ENCODE results near the gene SORD.
"Not testable (repeated sequence)": the region's sequence is repeated elsewhere in the genome, so short reads cannot be mapped to it uniquely, and the experiment has no call there.

The SORD gene

GRCh38 chr15:45025627-45026026, 2.6 kb downstream of the SORD start:
- not testable (repeated sequence) for DNase-seq

GRCh38 chr15:45026651-45027190, 3.7 kb downstream of the SORD start:
- no peak for DNase-seq

- no peak for DNase-seq
Measured at GRCh38 chr15:45027220-45027619, 4.2 kb downstream of the SORD start.

DNA sequence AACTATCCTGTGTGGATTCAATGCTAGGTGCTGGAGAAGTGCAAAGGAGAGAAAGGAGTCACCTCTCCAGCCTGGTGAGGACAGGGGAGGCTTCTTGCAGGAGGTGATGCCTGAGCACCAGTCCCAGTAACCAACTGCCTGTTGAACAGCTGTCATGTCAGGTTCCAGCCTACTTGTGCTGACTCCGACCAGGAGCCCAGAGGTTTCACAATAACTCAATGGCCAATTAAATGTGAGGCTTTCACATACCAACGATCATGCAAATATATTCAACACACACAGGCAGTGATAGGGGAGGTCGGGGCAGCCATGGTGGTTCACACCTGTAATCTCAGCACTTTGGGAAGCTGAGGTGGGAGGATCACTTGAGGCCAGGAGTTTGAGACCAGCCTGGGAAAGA, 7.7 kb downstream of the SORD start:
- DNase-seq: no peak

DNA sequence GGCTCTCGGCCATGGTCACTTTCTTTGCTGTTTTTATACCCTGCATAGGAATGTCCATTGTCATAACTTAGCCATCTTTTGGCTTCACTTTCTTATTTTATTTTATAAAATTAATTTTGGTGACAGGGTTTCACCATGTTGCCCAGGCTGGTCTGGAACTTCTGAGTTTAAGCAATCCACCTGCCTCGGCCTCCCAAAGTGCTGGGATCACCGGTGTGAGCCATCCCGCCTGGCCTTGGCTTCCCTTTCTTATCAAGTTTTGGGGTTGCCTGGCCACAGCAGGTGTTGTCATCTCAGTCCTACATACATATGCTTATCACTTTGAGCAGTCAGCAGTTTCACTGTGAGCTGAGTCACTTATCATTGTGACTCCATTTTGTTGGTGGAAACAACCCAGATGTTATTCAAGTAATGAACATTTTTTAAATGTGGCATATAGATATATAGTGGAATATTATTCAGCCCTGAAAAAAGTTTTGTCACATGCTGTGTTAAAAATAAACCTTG, 8.6 kb downstream of the SORD start:
- not testable (repeated sequence) for DNase-seq

GRCh38 chr15:45032501-45032900, 9.5 kb downstream of the SORD start:
- DNase-seq: not testable (repeated sequence)

- not testable (repeated sequence) for DNase-seq
Measured at GRCh38 chr15:45034087-45034486, 11.1 kb downstream of the SORD start.

DNA sequence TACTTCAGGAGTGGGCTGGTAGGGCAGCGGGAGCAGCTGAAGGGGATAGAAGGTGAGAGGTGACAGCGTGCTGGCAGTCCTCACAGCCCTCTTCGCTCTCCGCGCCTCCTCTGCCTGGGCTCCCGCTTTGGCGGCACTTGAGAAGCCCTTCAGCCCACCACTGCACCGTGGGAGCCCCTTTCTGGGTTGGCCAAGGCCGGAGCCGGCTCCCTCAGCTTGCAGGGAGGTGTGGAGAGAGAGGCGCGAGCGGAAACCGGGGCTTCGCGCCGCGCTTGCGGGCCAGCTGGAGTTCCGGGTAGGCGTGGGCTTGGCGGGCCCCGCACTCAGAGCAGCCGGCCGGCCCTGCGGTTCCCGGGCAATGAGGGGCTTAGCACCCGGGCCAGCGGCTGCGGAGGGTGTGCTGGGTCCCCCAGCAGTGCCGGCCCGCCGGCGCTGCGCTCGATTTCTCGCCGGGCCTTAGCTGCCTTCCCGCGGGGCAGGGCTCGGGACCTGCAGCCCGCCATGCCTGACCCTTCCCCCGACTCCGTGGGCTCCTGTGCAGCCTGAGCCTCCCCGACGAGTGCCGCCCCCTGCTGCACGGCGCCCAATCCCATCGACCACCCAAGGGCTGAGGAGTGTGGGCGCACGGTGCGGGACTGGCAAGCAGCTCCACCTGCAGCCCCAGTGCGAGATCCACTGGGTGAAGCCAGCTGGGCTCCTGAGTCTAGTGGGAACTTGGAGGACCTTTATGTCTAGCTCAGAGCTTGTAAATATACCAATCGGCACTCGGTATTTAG, 11.8 kb downstream of the SORD start:
- DNase-seq: not testable (repeated sequence)

GRCh38 chr15:45036812-45037781, 14.1 kb downstream of the SORD start:
- DNase-seq: peak; percentile 71 to 74

GRCh38 chr15:45037936-45038335, 14.9 kb downstream of the SORD start:
- DNase-seq: no peak

- DNase-seq: not testable (repeated sequence)
Measured at GRCh38 chr15:45040396-45040795, 17.4 kb downstream of the SORD start.

GRCh38 chr15:45041538-45041937, 18.5 kb downstream of the SORD start:
- not testable (repeated sequence) for DNase-seq

- DNase-seq: not testable (repeated sequence)
Measured at GRCh38 chr15:45042859-45043258, 19.9 kb downstream of the SORD start.

GRCh38 chr15:45044270-45044669, 21.3 kb downstream of the SORD start:
- not testable (repeated sequence) for DNase-seq

DNA sequence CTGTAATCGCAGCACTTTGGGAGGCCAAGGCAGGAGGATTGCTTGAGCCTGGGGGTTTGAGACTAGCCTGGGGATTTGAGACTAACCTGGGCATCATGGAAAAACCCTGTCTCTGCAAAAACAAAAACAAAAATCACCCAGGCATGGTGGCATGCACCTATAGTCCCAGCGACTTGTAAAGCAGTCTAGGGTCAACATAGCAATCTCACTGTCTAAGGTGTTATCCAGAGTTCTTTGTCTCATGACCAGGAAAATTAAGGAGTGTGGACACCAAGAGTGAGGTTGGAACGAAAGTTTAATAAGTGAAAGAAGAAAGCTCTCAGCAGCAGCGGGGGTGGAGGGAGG, 25.4 kb downstream of the SORD start:
- not testable (repeated sequence) for DNase-seq

DNA sequence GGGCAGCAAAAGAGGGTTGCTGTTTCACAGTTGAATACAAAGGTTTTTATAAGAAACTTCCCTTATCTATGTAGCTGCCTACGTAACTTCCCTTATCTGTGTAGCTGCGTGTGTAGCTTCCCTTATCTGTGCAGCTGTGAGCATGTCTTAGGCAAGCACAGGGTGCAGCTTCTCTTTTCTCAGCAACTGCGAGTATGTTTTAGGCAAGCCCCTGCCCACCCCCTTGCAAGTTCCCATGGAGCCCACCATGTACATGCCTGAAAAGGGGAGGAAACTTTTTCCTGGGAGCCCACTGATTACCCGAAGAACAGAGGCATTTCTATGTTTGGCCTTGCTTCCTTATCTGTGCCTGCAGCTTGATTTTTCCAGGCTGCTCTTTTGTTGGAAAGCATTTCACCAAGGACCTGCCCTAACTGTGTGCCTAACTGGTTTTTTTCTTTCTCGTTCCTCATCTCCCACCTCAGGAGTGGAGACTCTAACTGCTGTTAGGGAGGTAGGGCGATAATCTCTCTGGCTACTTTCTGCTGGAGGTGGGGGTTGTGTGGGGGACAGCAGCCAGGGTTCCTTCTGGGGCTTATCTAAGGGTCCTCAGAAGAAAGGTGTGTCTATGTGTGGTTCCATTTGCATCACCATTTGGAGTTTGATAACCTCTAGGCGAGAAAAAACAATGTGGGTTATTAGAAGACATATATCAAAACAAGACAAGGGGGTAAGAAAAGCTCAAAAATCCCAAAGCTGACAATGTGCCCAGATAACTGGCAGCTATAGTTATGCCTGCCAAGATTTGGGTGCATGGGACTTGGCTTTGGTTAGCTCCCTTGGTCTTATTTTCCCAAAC, 26.0 kb downstream of the SORD start:
- DNase-seq: peak; percentile 6 to 77

DNA sequence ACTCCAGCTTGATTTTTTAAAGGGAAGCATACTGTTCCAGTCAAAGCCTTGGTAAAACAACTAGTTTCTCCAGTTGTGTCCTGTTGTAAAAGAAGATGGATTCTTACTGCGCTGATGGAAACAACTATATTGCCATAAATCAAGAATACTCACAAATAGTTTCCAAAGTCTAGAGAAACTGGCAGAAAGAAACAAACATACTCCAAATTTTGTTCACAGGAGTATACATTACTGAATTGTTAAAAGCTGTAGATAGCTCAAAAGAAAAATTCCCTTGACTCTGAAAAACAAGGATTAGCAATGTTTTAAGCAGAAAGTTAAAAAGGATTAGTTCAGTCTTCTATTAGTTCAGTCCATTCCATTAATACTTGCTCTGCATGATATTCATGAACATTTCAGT, 27.6 kb downstream of the SORD start:
- DNase-seq: no peak

- not testable (repeated sequence) for DNase-seq
Measured at GRCh38 chr15:45052676-45053075, 29.7 kb downstream of the SORD start.

DNA sequence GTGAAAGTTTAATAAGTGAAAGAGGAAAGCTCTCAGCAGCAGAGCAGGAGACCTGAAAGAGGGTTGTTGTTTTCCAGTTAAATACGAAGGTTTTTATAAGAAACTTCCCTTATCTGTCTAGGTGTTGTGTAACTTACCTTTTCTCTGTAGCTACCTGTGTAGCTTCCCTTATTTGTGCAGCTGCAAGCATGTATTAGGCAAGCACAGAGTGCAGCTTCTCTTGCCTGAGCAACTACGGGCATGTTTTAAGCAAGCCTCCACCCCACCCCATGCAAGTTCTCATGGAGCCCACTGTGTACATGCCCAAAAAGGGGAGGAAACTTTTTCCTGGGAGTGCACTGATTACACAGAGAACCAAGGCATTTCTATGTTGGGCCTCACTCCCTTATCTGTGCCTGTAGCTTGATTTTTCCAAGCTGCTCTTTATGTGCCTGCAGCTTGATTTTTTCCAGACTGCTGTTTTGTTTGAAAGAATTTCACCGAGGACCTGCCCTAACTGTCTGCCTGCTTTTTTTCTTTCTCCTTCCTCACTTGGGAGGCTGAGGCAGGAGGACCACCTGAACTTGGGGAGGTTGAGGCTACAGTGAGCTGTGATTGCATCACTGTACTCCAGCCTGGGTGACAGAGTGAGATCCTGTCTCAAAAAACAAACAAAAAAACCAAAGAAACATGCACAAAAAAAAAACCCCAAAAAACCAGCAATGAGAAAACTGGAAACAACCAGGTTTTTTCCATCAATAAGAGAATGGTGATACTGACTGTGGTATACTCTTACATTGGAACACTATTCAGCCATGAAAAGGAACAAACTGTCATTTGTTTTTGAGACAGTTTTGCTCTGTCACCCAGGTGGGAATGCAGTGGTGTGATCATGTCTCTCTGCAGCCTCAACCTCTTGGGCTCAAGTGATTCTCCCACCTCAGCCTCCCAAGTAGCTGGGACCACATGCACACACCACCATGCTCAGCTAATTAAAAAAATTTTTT, 36.0 kb downstream of the SORD start:
- not testable (repeated sequence) for DNase-seq

GRCh38 chr15:45062301-45062700, 39.3 kb downstream of the SORD start:
- DNase-seq: not testable (repeated sequence)

DNA sequence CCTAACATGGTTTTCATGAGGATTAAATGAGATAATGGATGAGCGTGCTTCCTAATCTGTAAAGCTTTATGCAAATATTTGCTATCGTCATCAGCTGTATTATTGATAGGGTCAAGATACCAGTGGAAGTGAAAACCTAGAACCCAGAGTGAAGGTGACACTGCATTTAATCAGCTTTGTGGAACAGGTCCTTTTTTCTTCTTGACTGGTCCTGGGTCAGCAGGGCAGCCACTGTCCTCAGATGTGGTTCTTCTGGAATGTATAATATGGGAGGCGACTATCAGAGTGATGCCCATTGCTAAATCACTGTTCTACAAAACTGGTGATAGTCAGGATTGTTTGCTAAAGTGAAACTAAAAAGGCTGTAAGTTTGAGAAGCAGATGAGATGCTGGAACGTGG, 41.4 kb downstream of the SORD start:
- DNase-seq: no peak
